HEK293 (cell line): ENCODE data around the gene NCOA7.

Experiments used
- CTCF ChIA-PET: fragments of 350-600 bp; formaldehyde crosslinking; extraction: SDS; loops from one replicate; lab custom pipeline; 2021; ENCODE audit warnings: antibody characterized with exemption; lab: Yijun Ruan, JAX
- POLR2A ChIA-PET: fragments of 300-600 bp; formaldehyde crosslinking; extraction: SDS; loops from one replicate; lab custom pipeline; 2020; ENCODE audit warnings: antibody characterized with exemption, inconsistent platforms; lab: Yijun Ruan, JAX
- H3K27ac ChIP-seq: fragments of 200-500 bp; sonication (Bioruptor generic); 2 replicates; pipeline ENCODE4 v1.5.1; 2014; ENCODE audit warnings: low read depth, low read length, control low read depth, inconsistent platforms; ENCODE audit errors: extremely low read depth
- H3K36me3 ChIP-seq, 2 experiments: fragments of 200-500 bp in 1 of 2; sonication (Bioruptor generic) in 1 of 2; 1 replicate in 1 of 2; 2 replicates in 1 of 2; pipeline ENCODE4 v1.5.1; 2014 to 2017; ENCODE audit warnings: inconsistent platforms in 2 of 2, low read length in 2 of 2; ENCODE audit not compliant: control insufficient read depth in 2 of 2, insufficient read depth in 1 of 2
- H3K4me1 ChIP-seq: fragments of 200-500 bp; sonication (Bioruptor generic); 2 replicates; pipeline ENCODE4 v1.5.1; 2014; ENCODE audit warnings: mild to moderate bottlenecking, low read length, inconsistent platforms; ENCODE audit not compliant: control insufficient read depth, insufficient read depth
- H3K4me3 ChIP-seq: 2 replicates; pipeline ENCODE4 v1.5.1; 2011; ENCODE audit warnings: low read depth, mild to moderate bottlenecking, control low read depth, low read length, moderate library complexity
- H3K9me3 ChIP-seq: fragments of 200-500 bp; sonication (Bioruptor generic); 2 replicates; pipeline ENCODE4 v1.5.1; 2014; ENCODE audit warnings: low read depth, low read length, inconsistent platforms; ENCODE audit not compliant: control insufficient read depth, insufficient read depth
- FEZF1 ChIP-seq: fragments of 450-650 bp; formaldehyde crosslinking; IDR thresholded peaks from 2 replicates; pipeline ENCODE4 v1.5.1; 2016; ENCODE audit warnings: missing biosample characterization, missing genetic modification characterization
- IKZF3 ChIP-seq: fragments of 450-650 bp; IDR thresholded peaks from 2 replicates; pipeline ENCODE4 v1.5.0; 2018; ENCODE audit warnings: missing biosample characterization, mild to moderate bottlenecking, missing genetic modification characterization, moderate library complexity
- MYNN ChIP-seq: fragments of 450-650 bp; formaldehyde crosslinking; IDR thresholded peaks from 2 replicates; pipeline ENCODE4 v1.5.1; 2016; ENCODE audit warnings: missing biosample characterization, missing genetic modification characterization, borderline replicate concordance
- MZF1 ChIP-seq: fragments of 450-650 bp; formaldehyde crosslinking; IDR thresholded peaks from 2 replicates; pipeline ENCODE4 v1.5.1; 2017; ENCODE audit warnings: missing biosample characterization, missing genetic modification characterization, borderline replicate concordance
- PRDM6 ChIP-seq: fragments of 450-650 bp; formaldehyde crosslinking; IDR thresholded peaks from 2 replicates; pipeline ENCODE4 v1.5.1; 2017; ENCODE audit warnings: missing biosample characterization, missing genetic modification characterization
- SETDB1 ChIP-seq: IDR thresholded peaks from one replicate; pipeline ENCODE4 v1.6.1; 2017; ENCODE audit warnings: mild to moderate bottlenecking, low read length, moderate library complexity, mixed read lengths; ENCODE audit not compliant: insufficient read length
- ZNF133 ChIP-seq: fragments of 450-650 bp; formaldehyde crosslinking; IDR thresholded peaks from 2 replicates; pipeline ENCODE4 v1.5.1; 2016; ENCODE audit warnings: missing biosample characterization, missing genetic modification characterization
- ZNF155 ChIP-seq: fragments of 450-650 bp; formaldehyde crosslinking; IDR thresholded peaks from 2 replicates; pipeline ENCODE4 v1.5.1; 2016; ENCODE audit warnings: missing biosample characterization, missing genetic modification characterization
- ZNF169 ChIP-seq: fragments of 450-650 bp; formaldehyde crosslinking; IDR thresholded peaks from 2 replicates; pipeline ENCODE4 v1.5.1; 2016; ENCODE audit warnings: missing biosample characterization, missing genetic modification characterization
- ZNF214 ChIP-seq: fragments of 450-650 bp; formaldehyde crosslinking; IDR thresholded peaks from 2 replicates; pipeline ENCODE4 v1.5.1; 2017; ENCODE audit warnings: missing biosample characterization, mild to moderate bottlenecking, missing genetic modification characterization, borderline replicate concordance
- ZNF239 ChIP-seq: fragments of 450-650 bp; formaldehyde crosslinking; IDR thresholded peaks from 2 replicates; pipeline ENCODE4 v1.5.1; 2016; ENCODE audit warnings: missing biosample characterization, missing genetic modification characterization
- ZNF26 ChIP-seq: fragments of 450-650 bp; formaldehyde crosslinking; IDR thresholded peaks from 2 replicates; pipeline ENCODE4 v1.5.1; 2016; ENCODE audit warnings: missing biosample characterization, missing genetic modification characterization
- ZNF266 ChIP-seq: fragments of 450-650 bp; formaldehyde crosslinking; IDR thresholded peaks from 2 replicates; pipeline ENCODE4 v1.5.1; 2016; ENCODE audit warnings: missing biosample characterization, missing genetic modification characterization, low read depth
- ZNF274 ChIP-seq, 2 experiments: fragments of 200-500 bp in 1 of 2; fragments of 450-650 bp in 1 of 2; sonication (Bioruptor generic) in 1 of 2; formaldehyde crosslinking in 1 of 2; IDR thresholded peaks; 2 replicates each; pipeline versions ENCODE4 v1.5.1 to v1.6.1; 2014 to 2016; ENCODE audit warnings: borderline replicate concordance in 1 of 2, inconsistent platforms in 1 of 2, low read length in 1 of 2, missing biosample characterization in 1 of 2, missing genetic modification characterization in 1 of 2
- ZNF350 ChIP-seq: fragments of 450-650 bp; formaldehyde crosslinking; IDR thresholded peaks from 2 replicates; pipeline ENCODE4 v1.5.0; 2017; ENCODE audit warnings: missing biosample characterization, mild to moderate bottlenecking, missing genetic modification characterization
- ZNF354C ChIP-seq: fragments of 450-650 bp; formaldehyde crosslinking; IDR thresholded peaks from 2 replicates; pipeline ENCODE4 v1.5.1; 2016; ENCODE audit warnings: missing biosample characterization, missing genetic modification characterization, low read depth, borderline replicate concordance
- ZNF530 ChIP-seq: fragments of 450-650 bp; formaldehyde crosslinking; IDR thresholded peaks from 2 replicates; pipeline ENCODE4 v1.5.1; 2016; ENCODE audit warnings: low read depth, missing biosample characterization, missing genetic modification characterization
- ZNF560 ChIP-seq: fragments of 450-650 bp; formaldehyde crosslinking; IDR thresholded peaks from 2 replicates; pipeline ENCODE4 v1.5.1; 2017; ENCODE audit warnings: missing biosample characterization, missing genetic modification characterization, borderline replicate concordance
- ZNF571 ChIP-seq: fragments of 450-650 bp; formaldehyde crosslinking; IDR thresholded peaks from 2 replicates; pipeline ENCODE4 v1.5.0; 2017; ENCODE audit warnings: missing biosample characterization, missing genetic modification characterization
- ZNF701 ChIP-seq: fragments of 450-650 bp; formaldehyde crosslinking; IDR thresholded peaks from 2 replicates; pipeline ENCODE4 v1.5.1; 2016; ENCODE audit warnings: missing biosample characterization, missing genetic modification characterization
- TF ChIP-seq, protein P1 (sequence below): fragments of 450-650 bp; formaldehyde crosslinking; IDR thresholded peaks from 2 replicates; pipeline ENCODE4 v1.5.1; 2016; ENCODE audit warnings: missing biosample characterization, missing genetic modification characterization
- TF ChIP-seq, protein P2 (sequence below): fragments of 450-650 bp; formaldehyde crosslinking; IDR thresholded peaks from 2 replicates; pipeline ENCODE4 v1.5.1; 2016; ENCODE audit warnings: missing biosample characterization, missing genetic modification characterization

Gene NCOA7

DNA sequence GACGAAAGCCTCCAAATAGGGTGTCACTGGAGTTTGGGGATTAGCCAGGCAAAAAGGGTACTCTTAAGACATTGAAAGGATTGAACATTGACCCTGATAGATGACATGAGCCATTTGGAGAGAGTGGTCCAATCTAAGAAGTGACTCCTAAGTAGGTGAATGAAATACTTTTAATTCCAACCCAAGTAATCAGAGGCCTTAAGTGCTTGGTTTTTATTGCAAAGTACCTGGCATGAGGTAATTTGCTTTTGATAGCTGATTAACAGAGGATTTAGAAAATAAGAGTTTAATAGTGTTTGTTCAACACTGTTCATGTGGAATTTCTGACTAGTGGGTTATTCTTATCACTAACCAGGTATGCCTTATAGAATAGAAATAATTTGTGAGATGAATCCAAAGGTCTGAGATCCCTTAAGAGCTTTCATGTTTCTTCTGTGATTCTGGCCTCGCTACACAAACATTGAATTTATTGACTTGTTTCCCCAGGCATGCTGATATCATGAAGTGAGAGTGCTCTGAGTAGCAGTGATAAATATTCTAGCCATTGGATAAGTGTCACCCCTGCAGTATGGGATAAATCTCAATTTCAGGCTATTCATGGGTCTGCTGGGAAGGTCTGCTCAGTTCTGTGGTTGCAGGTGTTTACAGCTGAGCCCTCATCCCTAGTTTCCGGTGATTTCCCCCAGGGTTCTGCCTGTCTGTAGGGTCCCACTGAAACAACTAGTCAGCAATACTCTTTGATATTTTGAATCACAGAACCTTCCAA is 6.5 kb downstream of the NCOA7 start (continued):
- TF ChIP-seq, protein P1, sequence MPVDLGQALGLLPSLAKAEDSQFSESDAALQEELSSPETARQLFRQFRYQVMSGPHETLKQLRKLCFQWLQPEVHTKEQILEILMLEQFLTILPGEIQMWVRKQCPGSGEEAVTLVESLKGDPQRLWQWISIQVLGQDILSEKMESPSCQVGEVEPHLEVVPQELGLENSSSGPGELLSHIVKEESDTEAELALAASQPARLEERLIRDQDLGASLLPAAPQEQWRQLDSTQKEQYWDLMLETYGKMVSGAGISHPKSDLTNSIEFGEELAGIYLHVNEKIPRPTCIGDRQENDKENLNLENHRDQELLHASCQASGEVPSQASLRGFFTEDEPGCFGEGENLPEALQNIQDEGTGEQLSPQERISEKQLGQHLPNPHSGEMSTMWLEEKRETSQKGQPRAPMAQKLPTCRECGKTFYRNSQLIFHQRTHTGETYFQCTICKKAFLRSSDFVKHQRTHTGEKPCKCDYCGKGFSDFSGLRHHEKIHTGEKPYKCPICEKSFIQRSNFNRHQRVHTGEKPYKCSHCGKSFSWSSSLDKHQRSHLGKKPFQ, result 0 out of 2 replicates have a peak, but pooled peaks have one; percentile 17
- TF ChIP-seq, protein P2, sequence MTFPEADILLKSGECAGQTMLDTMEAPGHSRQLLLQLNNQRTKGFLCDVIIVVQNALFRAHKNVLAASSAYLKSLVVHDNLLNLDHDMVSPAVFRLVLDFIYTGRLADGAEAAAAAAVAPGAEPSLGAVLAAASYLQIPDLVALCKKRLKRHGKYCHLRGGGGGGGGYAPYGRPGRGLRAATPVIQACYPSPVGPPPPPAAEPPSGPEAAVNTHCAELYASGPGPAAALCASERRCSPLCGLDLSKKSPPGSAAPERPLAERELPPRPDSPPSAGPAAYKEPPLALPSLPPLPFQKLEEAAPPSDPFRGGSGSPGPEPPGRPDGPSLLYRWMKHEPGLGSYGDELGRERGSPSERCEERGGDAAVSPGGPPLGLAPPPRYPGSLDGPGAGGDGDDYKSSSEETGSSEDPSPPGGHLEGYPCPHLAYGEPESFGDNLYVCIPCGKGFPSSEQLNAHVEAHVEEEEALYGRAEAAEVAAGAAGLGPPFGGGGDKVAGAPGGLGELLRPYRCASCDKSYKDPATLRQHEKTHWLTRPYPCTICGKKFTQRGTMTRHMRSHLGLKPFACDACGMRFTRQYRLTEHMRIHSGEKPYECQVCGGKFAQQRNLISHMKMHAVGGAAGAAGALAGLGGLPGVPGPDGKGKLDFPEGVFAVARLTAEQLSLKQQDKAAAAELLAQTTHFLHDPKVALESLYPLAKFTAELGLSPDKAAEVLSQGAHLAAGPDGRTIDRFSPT (tag by site-specific recombination), result no peak
- no peak for TF ChIP-seq MZF1 (tag by site-specific recombination)
- TF ChIP-seq ZNF274 (IDR thresholded peaks at IDR 0.05; ENCODE audit: low read length), result no peak
- no peak for TF ChIP-seq ZNF274 (tag by site-specific recombination; IDR thresholded peaks at IDR 0.05; ENCODE audit: borderline replicate concordance)
- no peak for TF ChIP-seq ZNF133
- no peak for TF ChIP-seq ZNF169
- TF ChIP-seq PRDM6, result peak; percentile 78
- TF ChIP-seq ZNF530 (tag by site-specific recombination), result no peak
- peak; percentile 29 for TF ChIP-seq FEZF1 (tag by site-specific recombination)
- no peak for TF ChIP-seq ZNF266
- peak; percentile 86 for TF ChIP-seq MYNN (tag by site-specific recombination)
- TF ChIP-seq IKZF3 (tag by site-specific recombination), result no peak
- TF ChIP-seq ZNF26 (tag by site-specific recombination), result no peak

DNA sequence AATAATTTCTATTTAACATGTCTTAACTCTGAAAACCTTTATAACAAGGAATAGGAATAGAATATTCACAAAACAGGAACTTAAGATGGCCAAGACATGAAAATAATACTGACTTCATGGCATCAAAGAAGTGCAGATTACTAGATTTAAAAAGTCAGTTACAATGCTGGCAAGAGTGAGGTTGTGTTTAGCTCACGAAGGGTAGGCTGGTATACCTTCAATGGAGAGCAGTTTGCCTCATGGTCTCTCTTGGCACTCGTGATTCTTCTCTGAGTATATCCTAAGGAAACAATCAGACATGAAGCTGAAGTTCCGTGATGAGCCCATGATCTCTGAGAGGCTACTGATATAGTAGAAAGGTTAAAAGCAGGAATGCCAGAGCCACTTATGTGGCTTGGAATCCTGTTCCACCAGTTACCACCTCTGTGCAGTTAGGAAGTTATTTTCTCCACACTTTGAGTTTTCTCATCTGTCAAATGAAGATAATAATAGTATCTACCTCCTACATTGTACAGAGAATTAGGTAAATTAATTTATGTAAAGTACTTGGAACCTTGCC is 7.2 kb downstream of the NCOA7 start:
- Histone ChIP-seq H3K9me3 (no peaks in the 10 kb centered on the region), H3K4me1 (peaks cover 28% of the 10 kb centered on the region), H3K4me3 (no peak overlapping the region), H3K27ac (no peak overlapping the region), H3K36me3 (peaks cover 0 to 3% of the 10 kb centered on the region in 2 experiments; a peak in 1 of 3 replicates)
- POLR2A ChIA-PET, result interaction anchor here (0.7 kb wide), 1 partner anchor 9 kb away, joined by 3 read pairs; no protein-coding TSS in a partner anchor
- CTCF ChIA-PET, result interaction anchor here (0.6 to 1.9 kb wide), 6 partner anchors 13 to 197 kb away, joined by 3 to 5 read pairs (median 4); partner anchors contain the start of gene HINT3
- no peak for TF ChIP-seq ZNF354C
- TF ChIP-seq ZNF214, result no peak
- TF ChIP-seq ZNF239 (tag by site-specific recombination), result no peak
- TF ChIP-seq ZNF350, result no peak
- no peak for TF ChIP-seq IKZF3 (tag by site-specific recombination)
- TF ChIP-seq ZNF155 (tag by site-specific recombination), result no peak
- no peak for TF ChIP-seq ZNF571 (tag by site-specific recombination)
- TF ChIP-seq ZNF701 (tag by site-specific recombination), result no peak
- no peak for TF ChIP-seq ZNF560 (tag by site-specific recombination)
- TF ChIP-seq SETDB1, result no peak
